GM12891 (cell line): ENCODE measurements around the gene GSTM2.

Source experiments
- PAX5 ChIP-seq: IDR thresholded peaks from 2 replicates; pipeline ENCODE4 v1.6.1; 2011; ENCODE audit warnings: low read length, moderate library complexity, mild to moderate bottlenecking; ENCODE audit not compliant: insufficient read depth, severe bottlenecking
- POLR2A ChIP-seq: IDR thresholded peaks from 2 replicates; pipeline ENCODE4 v1.6.1; 2011; ENCODE audit warnings: low read depth, low read length, control low read depth
- POLR2AphosphoS5 ChIP-seq: IDR thresholded peaks from 2 replicates; pipeline ENCODE4 v1.6.1; 2011; ENCODE audit warnings: low read depth, low read length, control low read depth
- POU2F2 ChIP-seq: IDR thresholded peaks from 2 replicates; pipeline ENCODE4 v1.6.1; 2011; ENCODE audit warnings: low read depth, mild to moderate bottlenecking, control low read depth, low read length, moderate library complexity
- SPI1 ChIP-seq: IDR thresholded peaks from 2 replicates; pipeline ENCODE4 v1.6.1; 2011; ENCODE audit warnings: low read depth, low read length, control low read depth
- TAF1 ChIP-seq: IDR thresholded peaks from 2 replicates; pipeline ENCODE4 v1.6.1; 2011; ENCODE audit warnings: low read depth, low read length, control low read depth

DNA sequence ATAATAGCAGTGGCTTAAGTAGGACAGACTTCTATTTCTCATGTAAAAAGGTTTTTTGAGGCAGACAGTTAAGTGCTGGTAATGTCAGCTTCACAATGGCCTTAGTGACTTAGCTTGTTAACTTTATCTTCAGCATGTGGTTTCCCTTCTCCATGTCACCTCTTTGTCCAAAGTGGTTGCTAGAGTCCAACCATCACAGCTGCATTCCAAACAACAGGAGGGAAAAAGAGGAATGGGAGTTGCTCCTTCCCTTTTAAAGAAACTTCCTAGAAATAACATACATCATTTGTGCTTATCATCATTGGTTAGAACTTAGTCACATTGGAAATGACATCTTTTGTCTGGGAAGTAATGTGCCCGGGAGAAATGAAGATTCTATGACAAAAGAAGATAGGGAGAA, 54.1 kb downstream of the GSTM2 start:
- TF ChIP-seq POLR2A (no peak), TAF1 (no peak), POLR2AphosphoS5 (no peak), SPI1 (no peak), POU2F2 (no peak), PAX5 (no peak)
